AG04450 (cell line): ENCODE measurements around the gene PPP2R5B. TPM values are rescaled to one million over a fixed set of nuclear protein-coding genes. Genes with fewer than 3 reads are reported as not detected.

Experiments used
- CTCF ChIA-PET: fragments of 300-600, 350-600 bp; formaldehyde crosslinking; extraction: SDS; loops from one replicate; lab custom pipeline; 2022; ENCODE audit warnings: antibody characterized with exemption, inconsistent platforms; lab: Charles Lee
- POLR2A ChIA-PET: fragments of 350-600 bp; formaldehyde crosslinking; extraction: SDS; loops from one replicate; lab custom pipeline; 2021; ENCODE audit warnings: antibody characterized with exemption, inconsistent platforms; lab: Yijun Ruan, JAX
- DNase-seq: peaks from one replicate; pipeline ENCODE4 v3.0.0-alpha.2; 2011; ENCODE audit warnings: low read depth, low spot score
- H3K27ac ChIP-seq: one replicate; pipeline ENCODE4 v1.5.1; 2012; ENCODE audit warnings: low read depth, low read length, control low read depth
- H3K27me3 ChIP-seq: one replicate; pipeline ENCODE4 v1.6.0; 2012; ENCODE audit warnings: low read length; ENCODE audit not compliant: control insufficient read depth, insufficient read depth
- H3K4me3 ChIP-seq: 2 replicates; pipeline ENCODE4 v1.5.1; 2011; ENCODE audit warnings: mild to moderate bottlenecking, low read depth, low read length, control low read depth
- H3K9me3 ChIP-seq: 2 replicates; pipeline ENCODE4 v1.5.1; 2012; ENCODE audit warnings: low read length; ENCODE audit not compliant: control insufficient read depth, insufficient read depth
- polyA plus RNA-seq: library from polyadenylated mRNA; depleted of rRNA; stranded (reverse); fragments of >200 nt; gene quantifications from 2 replicates; pipeline ENCODE4 v1.2.3, GENCODE V29; 2011
- TF ChIP-seq, protein P1 (sequence below): IDR thresholded peaks from 2 replicates; pipeline ENCODE4 v1.5.1; 2011; ENCODE audit warnings: low read depth, low read length, control low read depth, inconsistent platforms

Gene PPP2R5B
- polyA plus RNA-seq, 1 experiment = 11.2 TPM

- Histone ChIP-seq H3K4me3 (no peak overlapping the region), H3K27me3 (no peaks in the 10 kb centered on the region), H3K9me3 (no peaks in the 10 kb centered on the region; the same call in 1 of the 2 replicates), H3K27ac (no peak overlapping the region)
- TF ChIP-seq, protein P1, sequence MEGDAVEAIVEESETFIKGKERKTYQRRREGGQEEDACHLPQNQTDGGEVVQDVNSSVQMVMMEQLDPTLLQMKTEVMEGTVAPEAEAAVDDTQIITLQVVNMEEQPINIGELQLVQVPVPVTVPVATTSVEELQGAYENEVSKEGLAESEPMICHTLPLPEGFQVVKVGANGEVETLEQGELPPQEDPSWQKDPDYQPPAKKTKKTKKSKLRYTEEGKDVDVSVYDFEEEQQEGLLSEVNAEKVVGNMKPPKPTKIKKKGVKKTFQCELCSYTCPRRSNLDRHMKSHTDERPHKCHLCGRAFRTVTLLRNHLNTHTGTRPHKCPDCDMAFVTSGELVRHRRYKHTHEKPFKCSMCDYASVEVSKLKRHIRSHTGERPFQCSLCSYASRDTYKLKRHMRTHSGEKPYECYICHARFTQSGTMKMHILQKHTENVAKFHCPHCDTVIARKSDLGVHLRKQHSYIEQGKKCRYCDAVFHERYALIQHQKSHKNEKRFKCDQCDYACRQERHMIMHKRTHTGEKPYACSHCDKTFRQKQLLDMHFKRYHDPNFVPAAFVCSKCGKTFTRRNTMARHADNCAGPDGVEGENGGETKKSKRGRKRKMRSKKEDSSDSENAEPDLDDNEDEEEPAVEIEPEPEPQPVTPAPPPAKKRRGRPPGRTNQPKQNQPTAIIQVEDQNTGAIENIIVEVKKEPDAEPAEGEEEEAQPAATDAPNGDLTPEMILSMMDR = no peak
- ChIA-PET CTCF (no interaction called here), POLR2A (interaction anchor here (0.6 kb wide), 1 partner anchor 55 kb away, joined by 4 read pairs; no protein-coding TSS in a partner anchor)
- no peak for DNase-seq
These were observed 25.9 kb upstream of the PPP2R5B start for GRCh38 chr11:64898541-64898940.

- no peak overlapping the region for H3K4me3 ChIP-seq
- H3K9me3 ChIP-seq = no peaks in the 10 kb centered on the region; the same call in 1 of the 2 replicates
- ChIA-PET CTCF (interaction anchor here (0.5 to 0.6 kb wide), 2 partner anchors 12 to 101 kb away, joined by 3 to 6 read pairs; no protein-coding TSS in a partner anchor), POLR2A (no interaction called here)
- TF ChIP-seq, protein P1 = no peak
- no peak overlapping the region for H3K27ac ChIP-seq
- H3K27me3 ChIP-seq = no peaks in the 10 kb centered on the region
- no peak for DNase-seq
These were observed 24.2 kb upstream of the PPP2R5B start for GRCh38 chr11:64900263-64900678.

- H3K27me3 ChIP-seq = no peaks in the 10 kb centered on the region
- H3K27ac ChIP-seq = no peak overlapping the region
- CTCF ChIA-PET = interaction anchor here (0.5 kb wide), 1 partner anchor 101 kb away, joined by 3 read pairs; no protein-coding TSS in a partner anchor
- TF ChIP-seq, protein P1 = no peak
- POLR2A ChIA-PET = no interaction called here
- DNase-seq = no peak
- no peak overlapping the region for H3K4me3 ChIP-seq
- no peaks in the 10 kb centered on the region; the same call in 1 of the 2 replicates for H3K9me3 ChIP-seq
These were observed 23.7 kb upstream of the PPP2R5B start for GRCh38 chr11:64900774-64901173.

DNA sequence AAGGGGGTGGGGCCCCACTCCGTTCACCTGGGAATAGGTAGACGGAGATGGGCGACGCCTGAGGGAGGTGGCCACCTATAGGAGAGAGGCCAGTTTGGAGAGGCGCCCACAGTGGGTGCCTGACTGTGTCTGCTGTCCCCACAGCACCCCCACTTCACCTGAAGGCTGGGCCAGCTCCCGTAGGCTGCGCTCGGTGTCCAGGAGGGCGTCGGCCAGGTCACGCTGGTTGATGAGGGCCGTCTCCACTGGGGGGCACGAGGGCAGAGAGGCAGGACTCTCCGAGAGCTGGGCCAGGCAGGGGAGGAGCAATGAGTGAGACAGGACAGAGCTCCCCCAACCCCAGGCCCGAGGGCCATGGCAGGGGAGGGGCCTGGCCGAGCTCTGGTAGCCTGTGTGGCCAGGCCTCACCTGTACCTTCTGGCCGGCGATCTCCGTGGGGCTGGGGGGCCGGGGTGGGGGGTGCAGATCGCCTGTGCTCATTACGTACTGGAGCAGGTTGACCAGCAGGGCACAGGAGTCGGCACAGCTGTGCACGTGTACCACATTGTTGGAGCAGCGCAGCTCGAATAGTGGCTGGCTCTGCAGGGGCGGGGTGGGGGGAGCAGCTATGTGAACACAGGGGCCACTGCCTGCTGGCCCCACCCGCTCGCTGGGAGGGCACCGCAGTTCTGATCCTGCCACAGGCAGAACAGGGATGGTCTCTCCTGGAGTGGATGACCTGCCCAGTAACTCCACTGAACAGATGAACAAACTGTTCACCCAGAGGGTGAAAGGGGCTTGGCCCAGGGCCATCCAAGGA is 22.2 kb upstream of the PPP2R5B start:
- ChIA-PET CTCF (no interaction called here), POLR2A (no interaction called here)
- Histone ChIP-seq H3K9me3 (no peaks in the 10 kb centered on the region; the same call in 1 of the 2 replicates), H3K4me3 (no peak overlapping the region), H3K27me3 (no peaks in the 10 kb centered on the region), H3K27ac (no peak overlapping the region)
- DNase-seq = no peak
- TF ChIP-seq, protein P1 = no peak

GRCh38 chr11:64903291-64903833 is 21.1 kb upstream of the PPP2R5B start:
- TF ChIP-seq, protein P1 = no peak
- no peak for DNase-seq
- POLR2A ChIA-PET = no interaction called here
- H3K27me3 ChIP-seq = no peaks in the 10 kb centered on the region
- H3K9me3 ChIP-seq = no peaks in the 10 kb centered on the region; the same call in 1 of the 2 replicates
- H3K4me3 ChIP-seq = no peak overlapping the region
- H3K27ac ChIP-seq = no peak overlapping the region
- CTCF ChIA-PET = no interaction called here
